ENCODE measurements around the gene LSS. TPM values are rescaled to one million over a fixed set of nuclear protein-coding genes. Genes with fewer than 3 reads are reported as not detected.
"Not testable (repeated sequence)": the region's sequence is repeated elsewhere in the genome, so short reads cannot be mapped to it uniquely, and the experiment has no call there.

Gene LSS
- total RNA-seq, 2 experiments from 2014 or later, result 14.1 to 21.3 TPM

DNA sequence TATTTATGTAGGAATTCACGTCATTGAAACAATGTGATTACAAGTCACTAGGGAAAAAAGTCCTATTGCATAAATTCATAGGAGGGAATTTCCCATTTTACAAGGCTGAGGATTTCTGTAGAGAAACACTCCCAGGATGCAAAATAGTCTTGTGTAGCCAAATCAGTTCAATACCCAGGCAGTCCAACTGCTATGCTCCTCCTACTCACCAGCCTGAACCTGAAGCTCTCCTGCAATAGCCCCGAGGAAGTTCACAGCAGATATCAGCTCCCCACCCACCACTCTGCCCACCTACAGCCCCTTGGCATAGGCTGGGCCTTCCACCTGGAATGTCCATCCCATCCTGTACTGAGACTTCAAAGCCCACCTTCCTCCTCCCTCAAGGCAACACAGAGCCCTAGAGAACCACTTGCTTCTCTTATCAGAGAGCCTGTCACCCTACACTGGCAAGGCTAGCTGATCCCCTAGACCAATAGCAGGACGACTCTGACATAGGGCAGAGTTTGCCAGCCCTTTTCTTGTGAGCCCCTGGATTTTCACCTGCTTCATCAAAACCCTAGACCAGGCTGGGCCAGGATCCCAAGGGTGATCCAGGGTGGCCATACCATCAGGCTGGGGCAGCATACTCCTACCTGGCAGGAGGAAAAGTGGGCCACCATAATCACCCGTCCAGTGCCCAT, 1.5 kb downstream of the LSS start:
- H3K4me1 Mint-ChIP-seq, result peaks cover 41% of the 10 kb centered on the region
- intact Hi-C loops (cut with DNase I, micrococcal nuclease), result loop anchor here (2.0 to 10.0 kb wide), 5 partner anchors 38 to 1890 kb away; partner anchors contain the start of genes C21orf58 (in 1 of the 2), CFAP410 (in 1 of the 2), MCM3AP (in 1 of the 2) and PCNT (in 1 of the 2)
- H3K9me3 Mint-ChIP-seq (ENCODE audit: low read depth), result peaks cover 2% of the 10 kb centered on the region
- ATAC-seq (no peak), DNase-seq (peak; percentile 13)
- H3K27ac Mint-ChIP-seq, result peak overlapping the region; percentile 53
- H3K4me3 Mint-ChIP-seq, result peak overlapping the region; percentile 77
- ChIA-PET POLR2A (no interaction called here), CTCF (interaction anchor here (0.9 kb wide), 1 partner anchor 256 kb away, joined by 5 read pairs; no protein-coding TSS in a partner anchor)
- peaks cover 19% of the 10 kb centered on the region for H3K36me3 Mint-ChIP-seq (ENCODE audit: low read depth)
- H3K27me3 Mint-ChIP-seq, result no peaks in the 10 kb centered on the region

DNA sequence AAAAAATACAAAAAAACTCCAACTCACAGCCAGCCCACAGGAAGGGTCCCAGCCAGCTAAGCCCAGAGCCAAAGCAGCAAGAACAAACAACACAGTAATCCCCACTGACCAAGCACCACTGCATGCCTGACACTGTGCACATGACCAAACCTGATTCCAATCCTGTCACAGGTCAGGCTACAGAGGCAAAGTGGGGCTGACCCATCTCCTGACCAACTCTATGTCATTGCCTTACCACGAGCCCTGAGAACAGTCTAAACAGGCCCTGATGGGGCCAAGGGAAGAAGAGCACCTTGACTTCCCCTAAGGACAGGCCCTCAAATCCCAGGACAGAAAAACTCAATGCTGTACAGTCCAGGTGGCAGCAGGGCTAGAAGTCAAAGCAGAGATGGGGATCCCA, 2.4 kb downstream of the LSS start:
- no peak for ATAC-seq
- Mint-ChIP-seq H3K9me3 (ENCODE audit: low read depth) (peaks cover under 1% of the 10 kb centered on the region), H3K27ac (no peak overlapping the region), H3K36me3 (ENCODE audit: low read depth) (peaks cover 12% of the 10 kb centered on the region), H3K4me1 (peaks cover 36% of the 10 kb centered on the region), H3K27me3 (no peaks in the 10 kb centered on the region), H3K4me3 (no peak overlapping the region)
- DNase-seq, result no peak
- CTCF ChIA-PET, result no interaction called here
- intact Hi-C loops (cut with DNase I, micrococcal nuclease), result loop anchor here (2.0 to 10.0 kb wide), 5 partner anchors 37 to 1889 kb away; partner anchors contain the start of genes C21orf58 (in 1 of the 2), CFAP410 (in 1 of the 2), MCM3AP (in 1 of the 2) and PCNT (in 1 of the 2)
- POLR2A ChIA-PET, result no interaction called here

DNA sequence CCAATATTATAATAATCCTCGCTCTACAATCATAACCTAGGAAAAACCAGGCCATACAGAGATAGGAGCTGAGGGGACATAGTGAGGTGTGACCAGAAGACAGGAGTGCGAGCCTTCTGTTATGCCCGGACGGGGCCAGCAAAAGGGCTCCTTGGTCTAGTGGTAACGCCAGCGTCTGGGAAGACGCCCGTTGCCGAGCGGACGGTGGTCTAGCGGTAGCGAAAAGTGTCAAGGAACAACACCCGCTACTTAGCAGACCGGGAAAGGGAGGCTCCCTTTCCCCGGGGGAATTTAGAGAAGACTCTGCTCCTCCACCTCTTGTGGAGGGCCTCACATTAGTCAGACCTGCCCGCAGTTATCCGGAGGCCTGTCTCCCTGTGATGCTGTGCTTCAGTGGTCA, 4.9 kb downstream of the LSS start:
- H3K27ac Mint-ChIP-seq; H3K9me3 Mint-ChIP-seq (ENCODE audit: low read depth); H3K27me3 Mint-ChIP-seq; POLR2A ChIA-PET; H3K4me3 Mint-ChIP-seq; ATAC-seq; H3K36me3 Mint-ChIP-seq (ENCODE audit: low read depth); DNase-seq: not testable (repeated sequence)
- intact Hi-C loops (cut with DNase I, micrococcal nuclease), result loop anchor here in 1 of 2 experiments (10.0 kb wide), 1 partner anchor 101 kb away; the partner anchor contains the start of genes C21orf58 and PCNT
- CTCF ChIA-PET, result interaction anchor here (0.8 kb wide), 1 partner anchor 24 kb away, joined by 4 read pairs; no protein-coding TSS in a partner anchor
- H3K4me1 Mint-ChIP-seq, result peaks cover 23% of the 10 kb centered on the region

DNA sequence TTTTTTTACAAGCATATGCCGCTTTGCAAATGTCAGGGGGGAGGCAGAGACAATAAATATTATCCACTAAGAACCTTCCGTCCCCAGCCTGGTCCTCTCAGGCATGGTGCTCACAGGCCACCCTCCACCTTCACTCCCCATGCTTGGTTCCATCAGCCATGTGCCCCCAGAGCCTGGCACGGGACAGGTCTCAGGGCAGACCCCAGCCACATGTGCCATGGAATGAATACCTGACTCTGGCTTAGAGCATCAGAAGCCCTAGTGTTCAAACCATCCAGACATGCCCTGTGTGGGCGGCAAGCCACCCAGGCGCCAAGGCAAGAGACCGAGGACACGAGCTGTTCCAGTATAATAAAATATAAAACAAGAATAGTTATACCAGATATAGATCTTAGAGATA, 5.4 kb downstream of the LSS start:
- Mint-ChIP-seq H3K9me3 (ENCODE audit: low read depth) (no peaks in the 10 kb centered on the region), H3K4me1 (peaks cover 23% of the 10 kb centered on the region), H3K27me3 (no peaks in the 10 kb centered on the region), H3K36me3 (ENCODE audit: low read depth) (peaks cover 2% of the 10 kb centered on the region), H3K27ac (no peak overlapping the region), H3K4me3 (no peak overlapping the region)
- ChIA-PET POLR2A (no interaction called here), CTCF (interaction anchor here (0.8 kb wide), 1 partner anchor 24 kb away, joined by 4 read pairs; no protein-coding TSS in a partner anchor)
- intact Hi-C loops (cut with DNase I, micrococcal nuclease), result loop anchor here in 1 of 2 experiments (10.0 kb wide), 1 partner anchor 102 kb away; the partner anchor contains the start of genes C21orf58 and PCNT
- ATAC-seq (no peak), DNase-seq (no peak)

DNA sequence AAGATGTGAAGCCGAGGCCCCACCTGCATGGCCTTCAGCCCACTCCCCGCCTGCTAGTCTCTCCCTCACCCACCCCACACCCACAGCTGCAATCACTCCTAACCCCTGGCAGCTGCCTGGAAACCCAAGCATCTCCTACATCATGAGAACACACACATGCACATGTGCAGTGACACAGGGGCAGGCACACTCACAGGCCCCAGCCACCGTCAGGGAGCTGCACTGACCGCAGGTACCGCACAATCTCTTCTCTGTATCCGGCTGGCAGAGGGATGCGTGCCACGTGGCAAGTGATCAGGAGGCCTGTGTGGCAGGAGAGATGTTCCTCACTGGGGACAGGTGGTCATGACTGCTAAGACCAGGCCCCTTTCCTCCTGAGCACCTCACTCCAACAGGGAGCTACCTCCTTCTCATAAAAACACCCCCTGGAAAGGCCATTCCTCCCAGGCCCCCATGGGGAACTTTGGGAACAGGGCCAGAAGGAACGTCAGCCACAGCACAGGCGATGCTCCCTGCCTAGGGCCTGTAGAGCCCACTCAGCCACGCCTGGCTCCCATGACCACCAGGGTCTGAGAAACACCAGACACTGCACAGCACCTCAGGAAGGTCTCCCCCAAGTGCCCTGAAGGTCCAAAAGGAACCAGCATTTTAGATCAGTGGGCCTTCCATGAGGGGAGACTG, 6.0 kb downstream of the LSS start:
- ChIA-PET CTCF (no interaction called here), POLR2A (no interaction called here)
- Mint-ChIP-seq H3K36me3 (ENCODE audit: low read depth) (peaks cover 2% of the 10 kb centered on the region), H3K4me1 (peaks cover 18% of the 10 kb centered on the region), H3K27ac (no peak overlapping the region), H3K9me3 (ENCODE audit: low read depth) (no peaks in the 10 kb centered on the region), H3K27me3 (no peaks in the 10 kb centered on the region), H3K4me3 (no peak overlapping the region)
- ATAC-seq (no peak), DNase-seq (no peak)
- intact Hi-C loops (cut with DNase I, micrococcal nuclease), result loop anchor here in 1 of 2 experiments (10.0 kb wide), 1 partner anchor 102 kb away; the partner anchor contains the start of genes C21orf58 and PCNT

DNA sequence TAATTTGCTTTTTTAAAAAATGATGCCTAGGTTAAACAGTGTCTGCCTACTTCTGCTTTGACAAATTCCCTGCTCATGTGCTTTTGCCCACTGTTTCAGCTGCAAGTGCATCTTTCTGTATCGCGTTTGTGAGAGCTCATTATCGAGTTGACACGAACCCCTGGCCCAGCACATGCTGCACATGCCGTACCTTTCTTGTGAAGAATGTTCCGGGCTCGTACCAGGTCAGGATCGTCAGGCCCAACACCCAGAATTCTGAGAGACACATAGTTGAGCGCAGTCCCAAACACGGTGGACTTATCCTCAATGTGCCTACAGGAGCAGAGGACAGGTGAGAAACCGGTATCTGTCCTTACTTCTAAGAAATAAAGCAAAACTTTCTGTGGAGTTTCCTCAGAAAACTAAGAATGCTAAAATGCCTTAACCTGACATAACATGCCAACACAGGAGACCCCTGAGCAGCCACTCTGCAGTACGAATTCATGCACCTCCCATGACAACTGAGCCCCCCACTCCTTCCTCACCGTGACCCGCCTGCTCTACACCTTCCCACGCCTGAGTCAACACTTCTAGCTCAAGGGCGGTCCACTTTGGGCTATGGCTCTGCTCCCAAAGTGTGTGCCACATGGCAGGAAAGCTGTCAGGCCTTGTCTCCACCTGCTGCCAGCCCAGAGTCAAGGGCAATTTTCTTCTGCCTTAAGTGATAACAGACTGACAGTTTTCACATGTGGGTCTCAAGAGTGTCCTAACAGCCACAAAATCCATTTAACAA, 6.7 kb downstream of the LSS start:
- peaks cover 11% of the 10 kb centered on the region for H3K4me1 Mint-ChIP-seq
- intact Hi-C loops (cut with DNase I, micrococcal nuclease), result loop anchor here in 1 of 2 experiments (10.0 kb wide), 1 partner anchor 103 kb away; the partner anchor contains the start of genes C21orf58 and PCNT
- H3K36me3 Mint-ChIP-seq (ENCODE audit: low read depth), result peaks cover 2% of the 10 kb centered on the region
- ChIA-PET POLR2A (no interaction called here), CTCF (no interaction called here)
- no peaks in the 10 kb centered on the region for H3K27me3 Mint-ChIP-seq
- H3K9me3 Mint-ChIP-seq (ENCODE audit: low read depth), result no peaks in the 10 kb centered on the region
- H3K4me3 Mint-ChIP-seq, result no peak overlapping the region
- ATAC-seq, result no peak
- H3K27ac Mint-ChIP-seq, result no peak overlapping the region
- DNase-seq, result no peak

DNA sequence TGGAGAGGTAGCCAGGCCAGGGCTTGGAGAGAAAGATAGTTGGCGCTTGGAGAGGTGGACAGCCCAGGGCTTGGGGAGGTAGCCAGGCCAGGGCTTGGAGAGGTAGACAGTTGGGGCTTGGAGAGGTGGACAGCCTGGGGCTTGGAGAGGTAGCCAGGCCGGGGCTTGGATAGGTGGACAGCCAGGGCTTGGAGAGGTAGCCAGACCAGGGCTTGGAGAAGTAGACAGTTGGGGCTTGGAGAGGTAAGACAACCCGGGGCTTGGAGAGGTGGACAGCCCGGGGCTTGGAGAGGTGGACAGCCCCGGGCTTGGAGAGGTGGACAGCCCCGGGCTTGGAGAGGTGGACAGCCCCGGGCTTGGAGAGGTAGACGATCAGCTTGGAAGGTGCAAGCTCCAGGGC, 7.7 kb downstream of the LSS start:
- DNase-seq, result no peak
- H3K4me3 Mint-ChIP-seq, result no peak overlapping the region
- ATAC-seq, result no peak
- H3K27me3 Mint-ChIP-seq, result no peaks in the 10 kb centered on the region
- peaks cover 4% of the 10 kb centered on the region for H3K36me3 Mint-ChIP-seq (ENCODE audit: low read depth)
- H3K9me3 Mint-ChIP-seq (ENCODE audit: low read depth), result no peaks in the 10 kb centered on the region
- H3K4me1 Mint-ChIP-seq, result peaks cover 3% of the 10 kb centered on the region
- POLR2A ChIA-PET, result no interaction called here
- CTCF ChIA-PET, result no interaction called here
- no peak overlapping the region for H3K27ac Mint-ChIP-seq
- intact Hi-C loops (cut with DNase I, micrococcal nuclease), result loop anchor here in 1 of 2 experiments (10.0 kb wide), 1 partner anchor 104 kb away; the partner anchor contains the start of genes C21orf58 and PCNT

DNA sequence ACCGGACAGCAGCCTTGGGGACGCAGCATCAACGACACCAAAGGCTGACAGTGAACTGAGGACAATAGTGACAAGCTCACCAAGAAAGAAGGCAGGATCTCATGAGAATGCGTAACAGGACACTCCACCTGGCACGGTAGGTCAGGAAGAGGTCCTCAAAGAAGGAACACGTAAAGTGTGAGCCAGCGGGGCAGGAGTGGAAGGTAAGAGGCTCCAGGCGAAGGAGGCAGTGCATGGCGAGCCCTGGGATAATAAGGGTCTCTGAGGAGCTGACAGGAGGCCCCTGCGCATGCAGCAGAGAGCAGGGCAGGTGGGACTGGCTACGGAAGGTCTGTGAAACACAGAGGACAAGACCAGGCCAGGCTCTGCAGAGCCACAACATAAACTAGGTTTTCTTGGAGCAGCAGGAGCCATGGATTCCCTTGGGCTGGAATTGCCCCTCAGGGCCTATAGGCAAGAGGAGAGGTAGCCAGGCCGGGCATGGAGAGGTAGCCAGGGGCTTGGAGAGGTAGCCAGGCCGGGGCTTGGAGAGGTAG, 8.2 kb downstream of the LSS start:
- intact Hi-C loops (cut with DNase I, micrococcal nuclease), result loop anchor here in 1 of 2 experiments (10.0 kb wide), 1 partner anchor 104 kb away; the partner anchor contains the start of genes C21orf58 and PCNT
- Mint-ChIP-seq H3K4me1 (no peaks in the 10 kb centered on the region), H3K9me3 (ENCODE audit: low read depth) (no peaks in the 10 kb centered on the region), H3K4me3 (no peak overlapping the region), H3K36me3 (ENCODE audit: low read depth) (peaks cover 4% of the 10 kb centered on the region), H3K27ac (no peak overlapping the region), H3K27me3 (no peaks in the 10 kb centered on the region)
- DNase-seq (no peak), ATAC-seq (no peak)
- CTCF ChIA-PET, result no interaction called here
- POLR2A ChIA-PET, result no interaction called here

DNA sequence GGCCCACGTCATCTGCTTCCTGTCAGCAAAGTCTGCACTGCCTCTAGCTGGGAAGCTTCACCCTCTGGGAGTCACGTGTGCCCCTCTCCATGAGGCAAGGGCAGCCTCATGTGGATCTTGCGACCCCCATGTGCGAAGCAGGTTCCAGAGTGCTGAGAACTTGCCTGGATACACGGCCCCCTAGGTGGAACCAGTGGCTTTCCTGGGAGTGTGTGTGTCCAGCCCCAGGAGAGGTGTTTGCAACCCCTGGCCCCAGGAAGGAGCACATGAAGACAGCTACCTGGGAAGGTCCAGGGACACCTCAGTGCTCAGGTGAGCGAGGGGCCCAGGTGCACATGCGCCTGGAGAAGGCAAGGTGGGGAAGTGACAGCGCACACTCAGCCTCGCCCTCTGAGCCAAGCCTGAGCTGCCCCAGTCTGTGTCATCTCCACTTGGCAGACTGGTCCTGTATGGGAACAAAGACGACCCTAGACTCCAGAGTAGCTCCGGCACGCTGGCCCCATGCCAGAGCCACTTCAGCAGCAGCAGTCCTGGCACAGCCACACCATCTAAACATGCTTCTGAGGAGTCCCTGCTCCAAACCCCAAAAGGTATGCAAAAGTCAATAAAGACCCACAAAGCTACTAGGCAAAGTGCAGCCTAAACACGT, 8.9 kb downstream of the LSS start:
- ATAC-seq, result no peak
- no peak overlapping the region for H3K4me3 Mint-ChIP-seq
- no peak overlapping the region for H3K27ac Mint-ChIP-seq
- peaks cover 4% of the 10 kb centered on the region for H3K36me3 Mint-ChIP-seq (ENCODE audit: low read depth)
- no peaks in the 10 kb centered on the region for H3K9me3 Mint-ChIP-seq (ENCODE audit: low read depth)
- no peak for DNase-seq
- H3K27me3 Mint-ChIP-seq, result no peaks in the 10 kb centered on the region
- ChIA-PET POLR2A (no interaction called here), CTCF (no interaction called here)
- intact Hi-C loops (cut with DNase I, micrococcal nuclease), result loop anchor here in 1 of 2 experiments (10.0 kb wide), 1 partner anchor 105 kb away; the partner anchor contains the start of genes C21orf58 and PCNT
- no peaks in the 10 kb centered on the region for H3K4me1 Mint-ChIP-seq

DNA sequence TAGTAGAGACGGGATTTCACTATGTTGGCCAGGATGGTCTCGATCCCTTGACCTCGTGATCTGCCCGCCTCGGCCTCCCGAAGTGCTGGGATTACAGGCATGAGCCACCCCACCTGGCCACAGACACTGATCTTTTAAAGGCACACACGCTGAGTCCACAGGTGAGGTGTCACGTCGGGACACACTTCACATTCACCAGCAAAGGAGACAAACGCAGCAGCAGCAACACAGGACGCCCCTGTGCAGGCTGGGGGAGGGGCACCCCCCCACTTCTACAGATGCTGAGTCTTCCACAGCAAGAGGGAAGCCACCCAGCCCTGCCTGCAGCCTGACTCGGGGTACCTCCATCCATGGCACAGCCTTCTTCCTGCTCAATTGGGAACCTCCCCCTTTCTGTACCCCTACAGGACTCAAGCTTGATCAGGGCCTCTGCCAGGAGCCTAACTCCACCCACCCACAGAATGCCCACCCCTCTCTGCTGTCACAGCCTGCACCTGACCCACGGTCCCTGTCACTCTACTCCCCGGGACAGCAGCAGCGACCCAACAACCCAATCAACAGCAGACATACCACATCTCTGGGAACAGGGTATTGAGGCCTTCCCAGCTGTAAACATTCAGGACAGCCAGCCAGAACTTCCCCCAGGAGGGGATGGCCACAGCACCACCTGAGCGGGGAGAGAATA, 9.5 kb downstream of the LSS start:
- H3K4me3 Mint-ChIP-seq, result no peak overlapping the region
- no peak for DNase-seq
- peaks cover 4% of the 10 kb centered on the region for H3K36me3 Mint-ChIP-seq (ENCODE audit: low read depth)
- no peaks in the 10 kb centered on the region for H3K9me3 Mint-ChIP-seq (ENCODE audit: low read depth)
- H3K27me3 Mint-ChIP-seq, result no peaks in the 10 kb centered on the region
- no peak overlapping the region for H3K27ac Mint-ChIP-seq
- no peak for ATAC-seq
- CTCF ChIA-PET, result no interaction called here
- no peaks in the 10 kb centered on the region for H3K4me1 Mint-ChIP-seq
- intact Hi-C loops (cut with DNase I, micrococcal nuclease), result no loop called here
- POLR2A ChIA-PET, result no interaction called here
